K562 (cell line): ENCODE results near the gene RABGAP1L. TPM values are rescaled to one million over a fixed set of nuclear protein-coding genes. Genes with fewer than 3 reads are reported as not detected.

Experiments used
- LARP7 ChIP-seq: fragments of 450-650 bp; IDR thresholded peaks from 2 replicates; pipeline ENCODE4 v1.6.1; 2016
- TOE1 ChIP-seq, 2 experiments: fragments of 450-650 bp in 1 of 2; sonication (generic) in 1 of 2; formaldehyde crosslinking in 1 of 2; IDR thresholded peaks; 2 replicates each; pipeline versions ENCODE4 v1.7.1 to v1.8.0; 2016 to 2022; ENCODE audit warnings: borderline replicate concordance in 2 of 2, mild to moderate bottlenecking in 2 of 2, antibody characterized with exemption in 1 of 2, inconsistent platforms in 1 of 2, low read depth in 1 of 2, missing genetic modification reagents in 1 of 2, moderate library complexity in 1 of 2
- polyA plus RNA-seq, 8 experiments: library from polyadenylated mRNA; depleted of rRNA in 4 of 8; stranded (reverse) in 5 of 8; unstranded in 3 of 8; fragments of >200 nt; fragmentation: Nextera tagmentation in 2 of 8; fragmentation: Illumina TruSeq in 1 of 8; extraction: Ambion mirVana in 2 of 8; extraction: Trizol in 1 of 8; gene quantifications; 2 replicates each; pipeline versions ENCODE4 v1.2.1 to v1.2.3, GENCODE V29; 2011 to 2014; ENCODE audit warnings: inconsistent platforms in 1 of 8, missing spikeins in 1 of 8
- total RNA-seq, 7 experiments: library from RNA; depleted of rRNA in 6 of 7; stranded (reverse); fragments of >200 nt in 6 of 7; fragmentation: Illumina TruSeq in 2 of 7; extraction: Trizol in 2 of 7; gene quantifications; 2 replicates each; pipeline versions ENCODE4 v1.2.1 to v1.2.3, GENCODE V29; 2011 to 2021; ENCODE audit warnings: low replicate concordance in 1 of 7
- TF ChIP-seq, protein P1 (sequence below): fragments of 450-650 bp; IDR thresholded peaks from 2 replicates; pipeline ENCODE4 v1.6.1; 2018; ENCODE audit not compliant: partially characterized antibody
- TF ChIP-seq, protein P2 (sequence below): fragments of 250-450 bp; sonication (Bioruptor Pico); IDR thresholded peaks from 2 replicates; pipeline ENCODE4 v1.4.0; 2020; ENCODE audit warnings: mild to moderate bottlenecking, moderate library complexity
- TF ChIP-seq, protein P3 (sequence below): fragments of 250-450 bp; sonication (Bioruptor Pico); IDR thresholded peaks from 2 replicates; pipeline ENCODE4 v1.4.0; 2020; ENCODE audit warnings: mild to moderate bottlenecking, moderate library complexity

RABGAP1L gene
- total and polyA plus RNA-seq, 9 of the 15 experiments (the other 6 are each of a cell fraction or from before 2014, with no cell fraction given) = 16.5 to 44.9 (median 26.7) TPM

DNA sequence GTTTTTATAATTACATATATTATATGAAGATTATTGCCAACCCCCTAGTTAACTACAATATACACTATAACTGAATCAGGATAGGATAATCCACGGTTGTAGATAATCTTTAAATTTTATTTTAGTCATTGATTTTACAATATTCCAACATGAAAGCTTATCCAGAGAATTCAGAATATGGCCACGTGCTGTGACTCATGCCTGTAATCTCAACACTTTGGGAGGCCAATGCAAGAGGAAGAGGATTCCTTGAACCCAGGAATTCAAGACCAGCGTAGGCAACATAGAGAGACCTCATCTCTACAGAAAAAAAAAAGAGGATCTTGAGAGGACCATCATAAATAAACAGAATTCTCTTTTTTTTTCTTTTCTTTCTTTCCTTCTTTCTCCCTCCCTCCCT, 720.9 kb downstream of the RABGAP1L start (continued):
- TF ChIP-seq TOE1 (IDR thresholded peaks at IDR 0.05; ENCODE audit: borderline replicate concordance) (no peak), TOE1 (CRISPR knock-in tag; IDR thresholded peaks at IDR 0.05; ENCODE audit: borderline replicate concordance, low read depth) (no peak), LARP7 (no peak)
- TF ChIP-seq, protein P1, sequence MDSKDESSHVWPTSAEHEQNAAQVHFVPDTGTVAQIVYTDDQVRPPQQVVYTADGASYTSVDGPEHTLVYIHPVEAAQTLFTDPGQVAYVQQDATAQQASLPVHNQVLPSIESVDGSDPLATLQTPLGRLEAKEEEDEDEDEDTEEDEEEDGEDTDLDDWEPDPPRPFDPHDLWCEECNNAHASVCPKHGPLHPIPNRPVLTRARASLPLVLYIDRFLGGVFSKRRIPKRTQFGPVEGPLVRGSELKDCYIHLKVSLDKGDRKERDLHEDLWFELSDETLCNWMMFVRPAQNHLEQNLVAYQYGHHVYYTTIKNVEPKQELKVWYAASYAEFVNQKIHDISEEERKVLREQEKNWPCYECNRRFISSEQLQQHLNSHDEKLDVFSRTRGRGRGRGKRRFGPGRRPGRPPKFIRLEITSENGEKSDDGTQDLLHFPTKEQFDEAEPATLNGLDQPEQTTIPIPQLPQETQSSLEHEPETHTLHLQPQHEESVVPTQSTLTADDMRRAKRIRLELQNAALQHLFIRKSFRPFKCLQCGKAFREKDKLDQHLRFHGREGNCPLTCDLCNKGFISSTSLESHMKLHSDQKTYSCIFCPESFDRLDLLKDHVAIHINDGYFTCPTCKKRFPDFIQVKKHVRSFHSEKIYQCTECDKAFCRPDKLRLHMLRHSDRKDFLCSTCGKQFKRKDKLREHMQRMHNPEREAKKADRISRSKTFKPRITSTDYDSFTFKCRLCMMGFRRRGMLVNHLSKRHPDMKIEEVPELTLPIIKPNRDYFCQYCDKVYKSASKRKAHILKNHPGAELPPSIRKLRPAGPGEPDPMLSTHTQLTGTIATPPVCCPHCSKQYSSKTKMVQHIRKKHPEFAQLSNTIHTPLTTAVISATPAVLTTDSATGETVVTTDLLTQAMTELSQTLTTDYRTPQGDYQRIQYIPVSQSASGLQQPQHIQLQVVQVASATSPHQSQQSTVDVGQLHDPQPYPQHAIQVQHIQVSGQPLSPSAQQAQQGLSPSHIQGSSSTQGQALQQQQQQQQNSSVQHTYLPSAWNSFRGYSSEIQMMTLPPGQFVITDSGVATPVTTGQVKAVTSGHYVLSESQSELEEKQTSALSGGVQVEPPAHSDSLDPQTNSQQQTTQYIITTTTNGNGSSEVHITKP = no peak
- TF ChIP-seq, protein P2, sequence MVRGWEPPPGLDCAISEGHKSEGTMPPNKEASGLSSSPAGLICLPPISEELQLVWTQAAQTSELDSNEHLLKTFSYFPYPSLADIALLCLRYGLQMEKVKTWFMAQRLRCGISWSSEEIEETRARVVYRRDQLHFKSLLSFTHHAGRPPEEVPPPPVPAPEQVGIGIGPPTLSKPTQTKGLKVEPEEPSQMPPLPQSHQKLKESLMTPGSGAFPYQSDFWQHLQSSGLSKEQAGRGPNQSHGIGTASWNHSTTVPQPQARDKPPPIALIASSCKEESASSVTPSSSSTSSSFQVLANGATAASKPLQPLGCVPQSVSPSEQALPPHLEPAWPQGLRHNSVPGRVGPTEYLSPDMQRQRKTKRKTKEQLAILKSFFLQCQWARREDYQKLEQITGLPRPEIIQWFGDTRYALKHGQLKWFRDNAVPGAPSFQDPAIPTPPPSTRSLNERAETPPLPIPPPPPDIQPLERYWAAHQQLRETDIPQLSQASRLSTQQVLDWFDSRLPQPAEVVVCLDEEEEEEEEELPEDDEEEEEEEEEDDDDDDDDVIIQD (CRISPR knock-in tag) = no peak
- TF ChIP-seq, protein P3, sequence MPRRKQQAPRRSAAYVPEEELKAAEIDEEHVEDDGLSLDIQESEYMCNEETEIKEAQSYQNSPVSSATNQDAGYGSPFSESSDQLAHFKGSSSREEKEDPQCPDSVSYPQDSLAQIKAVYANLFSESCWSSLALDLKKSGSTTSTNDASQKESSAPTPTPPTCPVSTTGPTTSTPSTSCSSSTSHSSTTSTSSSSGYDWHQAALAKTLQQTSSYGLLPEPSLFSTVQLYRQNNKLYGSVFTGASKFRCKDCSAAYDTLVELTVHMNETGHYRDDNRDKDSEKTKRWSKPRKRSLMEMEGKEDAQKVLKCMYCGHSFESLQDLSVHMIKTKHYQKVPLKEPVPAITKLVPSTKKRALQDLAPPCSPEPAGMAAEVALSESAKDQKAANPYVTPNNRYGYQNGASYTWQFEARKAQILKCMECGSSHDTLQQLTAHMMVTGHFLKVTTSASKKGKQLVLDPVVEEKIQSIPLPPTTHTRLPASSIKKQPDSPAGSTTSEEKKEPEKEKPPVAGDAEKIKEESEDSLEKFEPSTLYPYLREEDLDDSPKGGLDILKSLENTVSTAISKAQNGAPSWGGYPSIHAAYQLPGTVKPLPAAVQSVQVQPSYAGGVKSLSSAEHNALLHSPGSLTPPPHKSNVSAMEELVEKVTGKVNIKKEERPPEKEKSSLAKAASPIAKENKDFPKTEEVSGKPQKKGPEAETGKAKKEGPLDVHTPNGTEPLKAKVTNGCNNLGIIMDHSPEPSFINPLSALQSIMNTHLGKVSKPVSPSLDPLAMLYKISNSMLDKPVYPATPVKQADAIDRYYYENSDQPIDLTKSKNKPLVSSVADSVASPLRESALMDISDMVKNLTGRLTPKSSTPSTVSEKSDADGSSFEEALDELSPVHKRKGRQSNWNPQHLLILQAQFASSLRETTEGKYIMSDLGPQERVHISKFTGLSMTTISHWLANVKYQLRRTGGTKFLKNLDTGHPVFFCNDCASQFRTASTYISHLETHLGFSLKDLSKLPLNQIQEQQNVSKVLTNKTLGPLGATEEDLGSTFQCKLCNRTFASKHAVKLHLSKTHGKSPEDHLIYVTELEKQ (CRISPR knock-in tag) = no peak
